ENCODE measurements around the gene BST1.

GRCh38 chr4:15712214-15712613 lies 9.3 kb downstream of the BST1 start:
- TF ChIP-seq POLR2AphosphoS5 (IDR thresholded peaks at IDR 0.05; ENCODE audit: low read depth, low read length) = no peak
- TF ChIP-seq CTCF (IDR thresholded peaks at IDR 0.05; ENCODE audit: control extremely low read depth in 1 of 3, insufficient read depth in 1 of 3, low read depth in 1 of 3, low read length in 3 of 3) = no peak
- TF ChIP-seq FOSL1 (IDR thresholded peaks at IDR 0.05; ENCODE audit: insufficient read depth, low read depth, low read length) = no peak
- no peak for TF ChIP-seq ATF3 (IDR thresholded peaks at IDR 0.05; ENCODE audit: insufficient read depth, low read depth, low read length)
- TF ChIP-seq POLR2A (IDR thresholded peaks at IDR 0.05; ENCODE audit: control extremely low read depth in 1 of 2, low read depth in 2 of 2, low read length in 2 of 2) = no peak
- TF ChIP-seq CHD2 (IDR thresholded peaks at IDR 0.05; ENCODE audit: low read length) = no peak
- no peak for TF ChIP-seq EZH2 (IDR thresholded peaks at IDR 0.05; ENCODE audit: low read depth, low read length, severe bottlenecking)
- TF ChIP-seq SIRT6 (IDR thresholded peaks at IDR 0.05; ENCODE audit: low read length) = no peak
- no peak for TF ChIP-seq BRCA1 (IDR thresholded peaks at IDR 0.05; ENCODE audit: low read depth, low read length)
- no peak for TF ChIP-seq TAF1 (IDR thresholded peaks at IDR 0.05; ENCODE audit: low read depth, low read length)
